NCI-H128 (cell line): Measurements from ENCODE around the gene CHTF18.
"Not testable (repeated sequence)": the region's sequence is repeated elsewhere in the genome, so short reads cannot be mapped to it uniquely, and the experiment has no call there.

ENCODE experiments used
- DNase-seq: peaks from one replicate; lab custom pipeline; 2025; ENCODE audit not compliant: unreplicated experiment; lab: John Stamatoyannopoulos, UW

The CHTF18 gene

GRCh38 chr16:803754-804080 lies 15.3 kb downstream of the CHTF18 start:
- DNase-seq = no peak

- no peak for DNase-seq
Measured at GRCh38 chr16:804193-805048, 16.0 kb downstream of the CHTF18 start.

- DNase-seq = no peak
Measured at GRCh38 chr16:805474-805873, 17.1 kb downstream of the CHTF18 start.

GRCh38 chr16:807347-808084 lies 19.1 kb downstream of the CHTF18 start:
- DNase-seq = peak; percentile 46

GRCh38 chr16:808085-808386 lies 19.6 kb downstream of the CHTF18 start:
- no peak for DNase-seq

- DNase-seq = no peak
Measured at GRCh38 chr16:813204-813915, 24.9 kb downstream of the CHTF18 start.

- DNase-seq = no peak
Measured at GRCh38 chr16:813916-814412, 25.5 kb downstream of the CHTF18 start.

GRCh38 chr16:814974-815373 lies 26.6 kb downstream of the CHTF18 start:
- no peak for DNase-seq

- no peak for DNase-seq
Measured at GRCh38 chr16:815861-816260, 27.4 kb downstream of the CHTF18 start.

- no peak for DNase-seq
Measured at GRCh38 chr16:817001-817906, 28.8 kb downstream of the CHTF18 start.

- DNase-seq = no peak
Measured at GRCh38 chr16:818132-818531, 29.7 kb downstream of the CHTF18 start.

GRCh38 chr16:818592-818991 lies 30.2 kb downstream of the CHTF18 start:
- DNase-seq = no peak

- DNase-seq = no peak
Measured at GRCh38 chr16:819336-820043, 31.1 kb downstream of the CHTF18 start.

GRCh38 chr16:820044-820408 lies 31.6 kb downstream of the CHTF18 start:
- DNase-seq = not testable (repeated sequence)

GRCh38 chr16:820748-821147 lies 32.3 kb downstream of the CHTF18 start:
- DNase-seq = no peak

- no peak for DNase-seq
Measured at GRCh38 chr16:821751-822150, 33.3 kb downstream of the CHTF18 start.

- DNase-seq = no peak
Measured at GRCh38 chr16:822174-822908, 33.9 kb downstream of the CHTF18 start.

- no peak for DNase-seq
Measured at GRCh38 chr16:822909-823297, 34.5 kb downstream of the CHTF18 start.

- DNase-seq = no peak
Measured at GRCh38 chr16:824194-824593, 35.8 kb downstream of the CHTF18 start.

GRCh38 chr16:824601-825000 lies 36.2 kb downstream of the CHTF18 start:
- no peak for DNase-seq
